Upper lobe of left lung (tissue), 4 donors: ENCODE measurements around the gene CTNNAL1.

Experiments used
- POLR2AphosphoS5 ChIP-seq, 2 donors: sonication (generic); formaldehyde crosslinking; IDR thresholded peaks; one replicate each; pipeline ENCODE4 v1.5.1; 2017; ENCODE audit warnings: antibody characterized with exemption in 2 of 2
- TF ChIP-seq, protein P1 (sequence below), 6 experiments: fragments of 450-650 bp in 4 of 6; fragments of 200-600 bp in 2 of 6; sonication (generic) in 2 of 6; IDR thresholded peaks; one replicate each; pipeline ENCODE4 v1.5.1; 2016 to 2019; ENCODE audit warnings: antibody characterized with exemption in 6 of 6

DNA sequence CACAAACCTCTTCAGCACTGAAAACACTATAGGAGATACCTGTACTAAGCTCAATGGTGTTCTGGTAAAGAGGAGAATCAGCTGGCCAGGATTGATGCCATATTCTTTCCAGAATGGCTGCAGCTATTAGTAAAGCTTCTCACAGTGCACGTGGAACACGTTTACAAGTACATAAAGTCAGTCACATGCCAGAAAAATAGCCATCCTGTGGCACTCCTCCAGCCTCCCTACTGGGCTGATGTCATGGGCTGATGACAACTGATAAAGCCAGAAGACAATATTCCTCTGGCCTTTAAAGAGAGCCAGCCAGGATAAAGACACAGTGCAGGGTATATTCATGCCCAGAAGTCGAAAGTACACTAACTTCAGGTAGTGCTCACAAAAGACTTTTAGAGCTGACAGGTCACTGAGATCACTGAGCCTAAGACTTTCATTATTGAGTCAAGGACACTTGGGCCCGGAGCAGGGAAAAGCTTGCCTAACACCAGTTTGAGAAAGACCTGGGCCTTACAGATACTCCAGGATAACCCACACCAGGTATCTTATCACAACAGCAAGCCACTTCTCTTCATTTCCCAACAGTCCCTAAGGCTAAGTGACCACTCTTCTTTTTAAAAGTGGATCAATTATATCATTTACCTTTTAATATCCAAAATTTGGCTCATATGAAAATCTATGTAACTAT is 49.7 kb downstream of the CTNNAL1 start:
- TF ChIP-seq, protein P1, sequence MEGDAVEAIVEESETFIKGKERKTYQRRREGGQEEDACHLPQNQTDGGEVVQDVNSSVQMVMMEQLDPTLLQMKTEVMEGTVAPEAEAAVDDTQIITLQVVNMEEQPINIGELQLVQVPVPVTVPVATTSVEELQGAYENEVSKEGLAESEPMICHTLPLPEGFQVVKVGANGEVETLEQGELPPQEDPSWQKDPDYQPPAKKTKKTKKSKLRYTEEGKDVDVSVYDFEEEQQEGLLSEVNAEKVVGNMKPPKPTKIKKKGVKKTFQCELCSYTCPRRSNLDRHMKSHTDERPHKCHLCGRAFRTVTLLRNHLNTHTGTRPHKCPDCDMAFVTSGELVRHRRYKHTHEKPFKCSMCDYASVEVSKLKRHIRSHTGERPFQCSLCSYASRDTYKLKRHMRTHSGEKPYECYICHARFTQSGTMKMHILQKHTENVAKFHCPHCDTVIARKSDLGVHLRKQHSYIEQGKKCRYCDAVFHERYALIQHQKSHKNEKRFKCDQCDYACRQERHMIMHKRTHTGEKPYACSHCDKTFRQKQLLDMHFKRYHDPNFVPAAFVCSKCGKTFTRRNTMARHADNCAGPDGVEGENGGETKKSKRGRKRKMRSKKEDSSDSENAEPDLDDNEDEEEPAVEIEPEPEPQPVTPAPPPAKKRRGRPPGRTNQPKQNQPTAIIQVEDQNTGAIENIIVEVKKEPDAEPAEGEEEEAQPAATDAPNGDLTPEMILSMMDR (IDR thresholded peaks at IDR 0.05), result no peak
- no peak for TF ChIP-seq POLR2AphosphoS5 (IDR thresholded peaks at IDR 0.05)
